H1 (cell line): ENCODE results near the gene CNTN5.

ENCODE experiments used
- ATF3 ChIP-seq: IDR thresholded peaks from 2 replicates; pipeline ENCODE4 v1.6.1; 2011; ENCODE audit warnings: low read depth, mild to moderate bottlenecking, low read length; ENCODE audit not compliant: insufficient read depth
- BCL11A ChIP-seq, 2 experiments: IDR thresholded peaks; one replicate each; pipeline ENCODE4 v1.6.1; 2011; ENCODE audit warnings: low read depth in 2 of 2, low read length in 2 of 2, mild to moderate bottlenecking in 2 of 2
- CHD1 ChIP-seq: IDR thresholded peaks from 2 replicates; pipeline ENCODE4 v1.6.1; 2012; ENCODE audit warnings: low read depth, low read length, improper control_type of control experiment
- CTCF ChIP-seq, 3 experiments: IDR thresholded peaks; 1 replicate in 2 of 3; 2 replicates in 1 of 3; pipeline versions ENCODE4 v1.5.1 to v1.6.1; 2011; ENCODE audit warnings: low read length in 3 of 3, mild to moderate bottlenecking in 3 of 3, inconsistent platforms in 2 of 3, low read depth in 1 of 3, moderate library complexity in 1 of 3; ENCODE audit not compliant: insufficient read depth in 1 of 3; ENCODE audit errors: control extremely low read depth in 1 of 3
- POLR2A ChIP-seq, 2 experiments: IDR thresholded peaks; 1 replicate in 1 of 2; 2 replicates in 1 of 2; pipeline ENCODE4 v1.6.1; 2011; ENCODE audit warnings: low read depth in 2 of 2, low read length in 2 of 2, mild to moderate bottlenecking in 2 of 2; ENCODE audit errors: control extremely low read depth in 1 of 2
- RFX5 ChIP-seq: IDR thresholded peaks from 2 replicates; pipeline ENCODE4 v1.6.1; 2011; ENCODE audit warnings: low read depth, low read length, improper control_type of control experiment, borderline replicate concordance
- RXRA ChIP-seq: IDR thresholded peaks from 2 replicates; pipeline ENCODE4 v1.6.1; 2011; ENCODE audit warnings: low read depth, mild to moderate bottlenecking, low read length, moderate library complexity; ENCODE audit not compliant: insufficient read depth
- SP1 ChIP-seq: IDR thresholded peaks from 2 replicates; pipeline ENCODE4 v1.6.1; 2011; ENCODE audit warnings: low read depth, low read length
- SUZ12 ChIP-seq: fragments of 200-600 bp; sonication (generic); IDR thresholded peaks from 2 replicates; pipeline ENCODE4 v1.6.1; 2012; ENCODE audit warnings: mild to moderate bottlenecking, inconsistent platforms, low read length, moderate library complexity, mixed read lengths
- TF ChIP-seq, protein P1 (sequence below): IDR thresholded peaks from 2 replicates; pipeline ENCODE4 v1.6.1; 2012; ENCODE audit warnings: inconsistent platforms

DNA sequence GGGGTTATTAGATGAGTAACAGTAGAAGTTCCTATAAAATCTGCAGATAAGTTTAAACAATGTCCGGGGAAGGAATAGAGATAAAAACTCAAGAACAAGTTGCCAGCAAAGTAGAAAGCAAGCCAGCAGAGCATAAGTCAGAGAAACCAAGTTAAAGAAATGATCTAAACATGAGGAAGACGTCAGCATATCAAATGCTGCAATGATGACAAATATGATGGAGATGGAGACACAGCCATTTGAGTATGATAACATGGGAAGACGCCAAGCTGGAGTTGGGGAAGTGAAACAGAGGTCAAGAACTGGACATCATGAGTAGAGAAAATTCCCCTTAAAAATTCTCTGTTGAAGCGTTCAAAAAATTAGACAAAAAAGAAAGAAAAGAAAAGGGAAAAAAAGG is 571.5 kb downstream of the CNTN5 start:
- TF ChIP-seq, protein P1, sequence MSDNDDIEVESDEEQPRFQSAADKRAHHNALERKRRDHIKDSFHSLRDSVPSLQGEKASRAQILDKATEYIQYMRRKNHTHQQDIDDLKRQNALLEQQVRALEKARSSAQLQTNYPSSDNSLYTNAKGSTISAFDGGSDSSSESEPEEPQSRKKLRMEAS = no peak
- no peak for TF ChIP-seq CHD1
- no peak for TF ChIP-seq SUZ12
- TF ChIP-seq CTCF (IDR thresholded peaks at IDR 0.05; ENCODE audit: control extremely low read depth in 1 of 3, insufficient read depth in 1 of 3, low read depth in 1 of 3, low read length in 3 of 3) = no peak
- no peak for TF ChIP-seq ATF3
- TF ChIP-seq BCL11A (IDR thresholded peaks at IDR 0.05; ENCODE audit: low read depth in 2 of 2, low read length in 2 of 2) = no peak
- TF ChIP-seq SP1 = no peak
- TF ChIP-seq POLR2A (IDR thresholded peaks at IDR 0.05; ENCODE audit: control extremely low read depth in 1 of 2, low read depth in 2 of 2, low read length in 2 of 2) = no peak
- TF ChIP-seq RFX5 = no peak
- TF ChIP-seq RXRA = no peak
